GM12874 (cell line): ENCODE data around the gene CCDC9B.

ENCODE experiments used
- CTCF ChIP-seq: IDR thresholded peaks from 2 replicates; pipeline ENCODE4 v1.5.1; 2011; ENCODE audit warnings: low read depth, mild to moderate bottlenecking, control low read depth, low read length, moderate library complexity; ENCODE audit not compliant: insufficient read depth

CCDC9B gene

GRCh38 chr15:40340740-40341400 lies at the start of gene CCDC9B:
Gene CCDC9B (minus strand): TSS chr15:40340939. CDS start chr15:40340819, 120 bp downstream.
- no peak for TF ChIP-seq CTCF

- no peak for TF ChIP-seq CTCF
Observed at GRCh38 chr15:40389824-40390595, 49.3 kb upstream of the CCDC9B start.

GRCh38 chr15:40388941-40389823 lies 48.4 kb upstream of the CCDC9B start:
- TF ChIP-seq CTCF = no peak

- TF ChIP-seq CTCF = no peak
Observed at GRCh38 chr15:40386480-40386879, 45.7 kb upstream of the CCDC9B start.

- TF ChIP-seq CTCF = no peak
Observed at GRCh38 chr15:40382580-40383456, 42.1 kb upstream of the CCDC9B start, which contains the start of gene KNSTRN. Gene KNSTRN (plus strand): TSS chr15:40382721. CDS start chr15:40382836, 115 bp downstream.

- no peak for TF ChIP-seq CTCF
Observed at GRCh38 chr15:40381818-40382529, 41.2 kb upstream of the CCDC9B start.
